ENCODE measurements around the gene KRT8. TPM values are rescaled to one million over a fixed set of nuclear protein-coding genes. Genes with fewer than 3 reads are reported as not detected.

Gene KRT8
- total RNA-seq, 1 experiment from 2014 or later = 1,655 TPM

GRCh38 chr12:52949413-52950331 lies 44.8 kb upstream of the KRT8 start:
- Histone ChIP-seq H3K27me3 (ENCODE audit: insufficient read depth, low read length) (no peaks in the 10 kb centered on the region), H3K9me3 (ENCODE audit: control insufficient read depth in 1 of 2, insufficient read depth in 1 of 2, low read depth in 1 of 2, low read length in 2 of 2) (no peaks in the 10 kb centered on the region), H3K9me2 (ENCODE audit: insufficient read depth) (no peaks in the 10 kb centered on the region), H3K4me2 (ENCODE audit: low read length) (peak overlapping the region; percentile 86), H3K27ac (ENCODE audit: low read depth, low read length) (peak overlapping the region; percentile 78), H2AFZ (ENCODE audit: low read depth, low read length, poor library complexity, severe bottlenecking) (no peak overlapping the region), H3K36me3 (ENCODE audit: control insufficient read depth in 1 of 2, insufficient read depth in 2 of 2, low read length in 2 of 2) (peaks cover 16 to 30% of the 10 kb centered on the region in 2 experiments; a peak in 3 of 4 replicates), H4K20me1 (ENCODE audit: insufficient read depth) (peaks cover 14% of the 10 kb centered on the region; the same call in 1 of the 2 replicates), H3K4me3 (replicated peaks in 1 of 2; ENCODE audit: low read depth in 1 of 2, low read length in 2 of 2) (peak overlapping the region; percentile 72 to 96), H3K4me1 (ENCODE audit: control insufficient read depth in 1 of 2, insufficient read depth in 2 of 2, low read length in 2 of 2) (peaks cover 66 to 87% of the 10 kb centered on the region in 2 experiments), H3K9ac (ENCODE audit: low read length) (peak overlapping the region; percentile 94), H3K79me2 (ENCODE audit: insufficient read depth, low read length) (peaks cover 61% of the 10 kb centered on the region)
- intact Hi-C loops (cut with micrococcal nuclease) = no loop called here
- RAD21 ChIA-PET (ENCODE audit: low non-redundant PET in 1 of 2, low total read pairs in 2 of 2, uncharacterized antibody in 2 of 2, unreplicated experiment in 2 of 2) = no interaction called here
- ATAC-seq (peak; percentile 61), DNase-seq (ENCODE audit: low read depth, low spot score) (peak; percentile 84)
- POLR2A ChIA-PET = interaction anchor here (0.6 to 13.7 kb wide), 12 partner anchors 10 to 736 kb away, joined by 3 to 379 read pairs (median 4); partner anchors contain the start of genes EIF4B and KRT8
- BruUV-seq (replicated peaks) = TSS peak; percentile 88
- TF ChIP-seq POLR2AphosphoS5 (IDR thresholded peaks at IDR 0.05; ENCODE audit: low read depth, low read length) = peak; percentile 75
- TF ChIP-seq JUND (IDR thresholded peaks at IDR 0.05) = no peak
- TF ChIP-seq YY1 (IDR thresholded peaks at IDR 0.05; ENCODE audit: extremely low read depth, insufficient replicate concordance, low read depth, low read length) = peak; percentile 8
- TF ChIP-seq POLR2A (IDR thresholded peaks at IDR 0.05; ENCODE audit: borderline replicate concordance, extremely low read depth, insufficient read depth, insufficient read length) = peak; percentile 90
- TF ChIP-seq SIN3A (IDR thresholded peaks at IDR 0.05; ENCODE audit: low read depth) = no peak
- CTCF ChIA-PET = interaction anchor here (2.1 kb wide), 1 partner anchor 44 kb away, joined by 7 read pairs; the partner anchor contains the start of gene KRT8

GRCh38 chr12:52947738-52948423 lies 43.0 kb upstream of the KRT8 start:
- Histone ChIP-seq H3K9me2 (ENCODE audit: insufficient read depth) (no peaks in the 10 kb centered on the region), H4K20me1 (ENCODE audit: insufficient read depth) (peaks cover 14% of the 10 kb centered on the region; the same call in 1 of the 2 replicates), H2AFZ (ENCODE audit: low read depth, low read length, poor library complexity, severe bottlenecking) (no peak overlapping the region), H3K79me2 (ENCODE audit: insufficient read depth, low read length) (peaks cover 61% of the 10 kb centered on the region), H3K4me2 (ENCODE audit: low read length) (peak overlapping the region; percentile 86), H3K9ac (ENCODE audit: low read length) (peak overlapping the region; percentile 94), H3K27me3 (ENCODE audit: insufficient read depth, low read length) (no peaks in the 10 kb centered on the region), H3K4me1 (ENCODE audit: control insufficient read depth in 1 of 2, insufficient read depth in 2 of 2, low read length in 2 of 2) (peaks cover 74 to 90% of the 10 kb centered on the region in 2 experiments), H3K4me3 (replicated peaks in 1 of 2; ENCODE audit: low read depth in 1 of 2, low read length in 2 of 2) (peak overlapping the region; percentile 72 to 96), H3K36me3 (ENCODE audit: control insufficient read depth in 1 of 2, insufficient read depth in 2 of 2, low read length in 2 of 2) (peaks cover 16 to 30% of the 10 kb centered on the region in 2 experiments; a peak in 3 of 4 replicates), H3K27ac (ENCODE audit: low read depth, low read length) (peak overlapping the region; percentile 78), H3K9me3 (ENCODE audit: control insufficient read depth in 1 of 2, insufficient read depth in 1 of 2, low read depth in 1 of 2, low read length in 2 of 2) (no peaks in the 10 kb centered on the region)
- TF ChIP-seq TCF7L2 (IDR thresholded peaks at IDR 0.05; ENCODE audit: borderline replicate concordance, extremely low read depth, insufficient read depth, insufficient read length) = no peak
- no peak for TF ChIP-seq FOSL1 (IDR thresholded peaks at IDR 0.05; ENCODE audit: low read depth)
- ATAC-seq (no peak), DNase-seq (ENCODE audit: low read depth, low spot score) (no peak)
- intact Hi-C loops (cut with micrococcal nuclease) = no loop called here
- POLR2A ChIA-PET = interaction anchor here (1.4 to 13.7 kb wide), 7 partner anchors 8 to 58 kb away, joined by 4 to 379 read pairs (median 15); partner anchors contain the start of genes EIF4B and KRT8
- BruUV-seq (replicated peaks) = TSS peak; percentile 40
- RAD21 ChIA-PET (ENCODE audit: low non-redundant PET in 1 of 2, low total read pairs in 2 of 2, uncharacterized antibody in 2 of 2, unreplicated experiment in 2 of 2) = no interaction called here
- CTCF ChIA-PET = interaction anchor here (1.5 to 2.1 kb wide), 2 partner anchors 33 to 43 kb away, joined by 7 read pairs; partner anchors contain the start of gene KRT8
